ENCODE results near the gene MARCKS. TPM values are rescaled to one million over a fixed set of nuclear protein-coding genes. Genes with fewer than 3 reads are reported as not detected.

The MARCKS gene
- total RNA-seq, 2 donors from 2014 or later = 9.8 to 13.5 TPM

DNA sequence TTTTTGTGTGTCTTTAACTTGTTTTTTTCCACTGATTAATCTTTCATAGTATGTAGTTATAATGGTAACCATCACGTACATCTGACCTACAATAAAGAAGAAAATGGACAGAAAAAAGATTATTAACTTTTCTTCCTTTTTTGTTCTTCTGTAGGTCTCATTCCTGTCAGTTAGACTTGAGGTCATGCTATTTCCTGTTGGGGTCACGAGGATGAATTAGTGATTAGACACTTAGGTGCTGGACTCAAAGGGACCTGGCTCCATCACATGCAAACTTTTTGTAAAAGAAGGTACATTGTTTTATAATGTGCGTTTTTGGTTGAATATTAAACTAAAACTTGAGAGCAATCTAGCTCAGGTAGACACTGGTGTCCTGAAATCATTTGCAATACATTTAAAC is 14.8 kb downstream of the MARCKS start:
- no peak overlapping the region for H3K4me3 ChIP-seq
- no peaks in the 10 kb centered on the region for H3K36me3 ChIP-seq
- no peaks in the 10 kb centered on the region for H3K27me3 ChIP-seq
- TF ChIP-seq, protein P1, sequence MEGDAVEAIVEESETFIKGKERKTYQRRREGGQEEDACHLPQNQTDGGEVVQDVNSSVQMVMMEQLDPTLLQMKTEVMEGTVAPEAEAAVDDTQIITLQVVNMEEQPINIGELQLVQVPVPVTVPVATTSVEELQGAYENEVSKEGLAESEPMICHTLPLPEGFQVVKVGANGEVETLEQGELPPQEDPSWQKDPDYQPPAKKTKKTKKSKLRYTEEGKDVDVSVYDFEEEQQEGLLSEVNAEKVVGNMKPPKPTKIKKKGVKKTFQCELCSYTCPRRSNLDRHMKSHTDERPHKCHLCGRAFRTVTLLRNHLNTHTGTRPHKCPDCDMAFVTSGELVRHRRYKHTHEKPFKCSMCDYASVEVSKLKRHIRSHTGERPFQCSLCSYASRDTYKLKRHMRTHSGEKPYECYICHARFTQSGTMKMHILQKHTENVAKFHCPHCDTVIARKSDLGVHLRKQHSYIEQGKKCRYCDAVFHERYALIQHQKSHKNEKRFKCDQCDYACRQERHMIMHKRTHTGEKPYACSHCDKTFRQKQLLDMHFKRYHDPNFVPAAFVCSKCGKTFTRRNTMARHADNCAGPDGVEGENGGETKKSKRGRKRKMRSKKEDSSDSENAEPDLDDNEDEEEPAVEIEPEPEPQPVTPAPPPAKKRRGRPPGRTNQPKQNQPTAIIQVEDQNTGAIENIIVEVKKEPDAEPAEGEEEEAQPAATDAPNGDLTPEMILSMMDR (IDR thresholded peaks at IDR 0.05) = no peak
- H3K27ac ChIP-seq = no peak overlapping the region
- no peak for DNase-seq (ENCODE audit: low spot score)
- H3K9me3 ChIP-seq = no peaks in the 10 kb centered on the region
- no peaks in the 10 kb centered on the region for H3K4me1 ChIP-seq

DNA sequence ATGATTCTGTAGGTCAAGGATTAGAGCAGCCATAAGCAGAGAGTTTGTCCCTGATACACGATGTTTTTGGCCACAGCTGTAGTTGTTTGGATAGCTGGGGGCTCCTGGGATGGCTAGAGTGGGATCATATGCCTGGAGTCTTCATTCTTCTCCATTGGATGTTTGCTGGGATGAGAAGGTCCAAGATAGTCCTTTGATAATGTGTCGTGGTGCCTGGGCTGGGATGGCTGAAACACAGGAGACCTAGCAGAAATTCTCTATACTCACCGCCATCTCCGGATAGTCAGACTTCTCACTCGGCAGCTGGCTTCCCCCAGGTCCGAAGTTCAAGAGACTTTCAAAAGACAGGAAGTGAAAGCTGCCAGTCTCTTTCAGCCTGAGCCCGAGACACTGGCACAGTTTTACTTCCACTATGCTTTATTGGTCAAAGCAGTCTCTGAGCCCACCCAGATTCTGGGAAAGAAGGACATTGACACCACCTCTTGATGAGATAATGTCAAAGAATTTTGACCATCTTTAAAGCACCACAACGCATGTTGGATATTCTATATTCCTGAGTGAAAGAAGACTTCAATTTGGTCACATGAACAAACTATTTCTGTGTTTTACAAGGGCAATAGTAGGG is 16.0 kb downstream of the MARCKS start:
- DNase-seq (ENCODE audit: low spot score) = no peak
- H3K4me1 ChIP-seq = no peaks in the 10 kb centered on the region
- no peaks in the 10 kb centered on the region for H3K27me3 ChIP-seq
- H3K27ac ChIP-seq = no peak overlapping the region
- H3K4me3 ChIP-seq = peak overlapping the region in 1 of 2 donors; percentile 18
- no peaks in the 10 kb centered on the region for H3K9me3 ChIP-seq
- no peaks in the 10 kb centered on the region for H3K36me3 ChIP-seq
- TF ChIP-seq, protein P1 (IDR thresholded peaks at IDR 0.05) = no peak

DNA sequence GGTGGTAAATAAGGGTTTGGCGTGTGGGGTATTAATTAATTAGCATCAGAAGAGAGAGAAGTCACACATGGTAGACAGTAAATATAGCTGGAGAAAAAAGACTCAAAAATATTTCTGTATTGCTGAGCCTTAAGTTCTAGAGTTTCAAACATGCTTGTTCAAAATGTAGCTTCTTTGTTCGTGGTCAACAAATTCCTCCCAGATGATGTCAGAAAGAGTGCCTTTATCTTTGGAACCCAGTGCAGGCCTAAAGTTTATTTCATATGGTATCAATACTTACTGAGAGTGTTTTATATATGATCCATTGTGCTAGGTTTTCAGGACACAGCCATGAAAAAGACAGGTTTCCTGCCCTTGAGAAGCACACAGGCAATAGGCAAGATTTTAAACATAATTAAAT is 18.3 kb downstream of the MARCKS start:
- Histone ChIP-seq H3K4me3 (no peak overlapping the region), H3K27ac (no peak overlapping the region), H3K4me1 (peaks cover 0 to 4% of the 10 kb centered on the region in 2 donors), H3K9me3 (no peaks in the 10 kb centered on the region), H3K27me3 (no peaks in the 10 kb centered on the region), H3K36me3 (no peaks in the 10 kb centered on the region)
- TF ChIP-seq, protein P1 (IDR thresholded peaks at IDR 0.05) = no peak
- no peak for DNase-seq (ENCODE audit: low spot score)

DNA sequence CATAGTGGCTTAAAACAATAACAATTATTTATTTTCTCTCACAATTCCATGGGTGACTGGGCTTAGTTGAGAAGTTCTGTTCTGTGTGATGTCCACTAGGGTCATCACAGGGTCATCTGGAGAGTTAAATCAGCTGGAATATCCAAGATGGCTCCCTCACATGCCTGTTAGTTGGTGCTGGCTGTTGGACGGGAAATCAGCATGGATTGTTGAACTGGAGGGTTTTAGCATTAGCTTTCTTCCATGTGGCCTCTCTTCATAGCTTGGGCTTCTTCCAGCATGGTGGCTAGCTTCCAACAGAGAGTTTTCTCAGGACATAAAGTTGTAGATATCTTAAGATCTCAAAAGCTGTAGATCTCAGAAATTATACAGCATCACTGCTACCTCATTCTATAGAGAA is 19.6 kb downstream of the MARCKS start:
- Histone ChIP-seq H3K4me3 (no peak overlapping the region), H3K36me3 (no peaks in the 10 kb centered on the region), H3K4me1 (peaks cover 0 to 4% of the 10 kb centered on the region in 2 donors), H3K27ac (no peak overlapping the region), H3K9me3 (no peaks in the 10 kb centered on the region), H3K27me3 (no peaks in the 10 kb centered on the region)
- DNase-seq (ENCODE audit: low spot score) = no peak
- TF ChIP-seq, protein P1 (IDR thresholded peaks at IDR 0.05) = no peak

DNA sequence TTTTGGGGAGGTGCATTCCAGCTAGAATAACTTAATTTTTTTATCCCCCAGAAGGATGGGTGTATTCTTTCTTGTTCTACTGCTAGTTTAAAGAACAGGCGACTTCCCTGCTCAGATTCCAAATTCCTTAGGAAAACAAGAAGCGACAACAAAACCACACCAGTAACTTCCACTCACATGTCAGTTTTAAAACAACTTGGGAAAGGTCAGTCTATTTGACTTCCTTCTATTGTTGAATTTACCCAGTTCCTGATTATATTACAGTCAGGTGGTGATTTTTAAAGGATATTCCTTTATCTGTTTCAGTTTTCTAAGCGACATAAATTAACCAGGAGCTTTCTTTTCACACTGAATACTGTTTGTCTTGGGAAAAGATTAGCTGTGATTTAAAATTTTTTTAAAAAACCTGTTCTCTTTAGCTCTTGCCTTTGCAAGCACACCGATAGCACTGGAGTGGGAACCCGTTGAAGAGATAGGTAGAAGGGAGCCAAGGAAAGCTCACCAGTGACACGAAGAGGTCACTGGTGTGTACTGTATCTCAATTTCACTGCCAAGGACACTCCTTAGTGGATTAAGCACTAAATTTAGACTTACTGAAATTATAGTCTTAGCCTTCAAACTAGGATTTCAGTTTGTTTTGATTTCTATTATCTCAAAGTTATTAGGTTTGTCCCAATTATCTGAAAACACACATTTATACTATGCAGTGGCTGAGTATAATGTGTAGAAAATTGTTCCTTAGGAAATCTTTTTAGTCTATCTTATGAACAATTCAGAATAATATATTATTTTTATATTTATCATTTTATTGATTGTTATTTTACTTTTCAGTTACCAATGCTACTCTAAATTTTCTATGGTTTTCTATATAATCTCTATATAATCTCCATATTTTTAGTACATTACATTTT is 22.3 kb downstream of the MARCKS start:
- peak; percentile 62 for DNase-seq (ENCODE audit: low spot score)
- H3K4me3 ChIP-seq = peak overlapping the region in 1 of 2 donors; percentile 5
- H3K9me3 ChIP-seq = no peaks in the 10 kb centered on the region
- H3K27ac ChIP-seq = no peak overlapping the region
- TF ChIP-seq, protein P1 (IDR thresholded peaks at IDR 0.05) = peak; percentile 51 to 76
- H3K4me1 ChIP-seq = peaks cover 0 to 4% of the 10 kb centered on the region in 2 donors
- H3K27me3 ChIP-seq = no peaks in the 10 kb centered on the region
- H3K36me3 ChIP-seq = no peaks in the 10 kb centered on the region
